ENCODE results near the gene GREB1. TPM values are rescaled to one million over a fixed set of nuclear protein-coding genes. Genes with fewer than 3 reads are reported as not detected.

Gene GREB1
- polyA plus RNA-seq, 1 donor from 2014 or later, result 17.2 TPM

- no peak for TF ChIP-seq RAD21 (conservative IDR thresholded peaks at IDR 0.05)
- no peak for TF ChIP-seq CTCF (IDR thresholded peaks at IDR 0.05; ENCODE audit: poor library complexity, severe bottlenecking)
- H3K36me3 ChIP-seq (ENCODE audit: insufficient read depth, low read length), result no peaks in the 10 kb centered on the region
- H3K9ac ChIP-seq (ENCODE audit: low read length), result no peak overlapping the region
- no peaks in the 10 kb centered on the region for H4K20me1 ChIP-seq (ENCODE audit: insufficient read depth)
- H2AFZ ChIP-seq (ENCODE audit: low read depth, low read length), result no peak overlapping the region
- no peaks in the 10 kb centered on the region for H3K27me3 ChIP-seq (ENCODE audit: insufficient read depth, low read depth, low read length)
- H3K27ac ChIP-seq (ENCODE audit: low read length), result no peak overlapping the region
- H3F3A ChIP-seq (ENCODE audit: insufficient read depth, low read length, poor library complexity, severe bottlenecking), result no peaks in the 10 kb centered on the region
- no peaks in the 10 kb centered on the region for H3K9me3 ChIP-seq (ENCODE audit: low read length)
- H3K4me2 ChIP-seq (ENCODE audit: low read length), result no peak overlapping the region
- H3K79me2 ChIP-seq (replicated peaks; ENCODE audit: insufficient read depth, low read length), result no peaks in the 10 kb centered on the region
- no peaks in the 10 kb centered on the region for H3K9me2 ChIP-seq (ENCODE audit: insufficient read depth, low read length)
- no peak overlapping the region for H3K4me3 ChIP-seq (ENCODE audit: low read length)
Observed at GRCh38 chr2:11582612-11582861, 48.7 kb downstream of the GREB1 start.

GRCh38 chr2:11582862-11583752 is 49.3 kb downstream of the GREB1 start:
- Histone ChIP-seq H3K27me3 (ENCODE audit: insufficient read depth, low read depth, low read length) (no peaks in the 10 kb centered on the region), H3K4me2 (ENCODE audit: low read length) (no peak overlapping the region), H3K9ac (ENCODE audit: low read length) (no peak overlapping the region), H4K20me1 (ENCODE audit: insufficient read depth) (no peaks in the 10 kb centered on the region), H3K9me2 (ENCODE audit: insufficient read depth, low read length) (no peaks in the 10 kb centered on the region), H3K79me2 (replicated peaks; ENCODE audit: insufficient read depth, low read length) (no peaks in the 10 kb centered on the region), H3K4me3 (ENCODE audit: low read length) (no peak overlapping the region), H2AFZ (ENCODE audit: low read depth, low read length) (no peak overlapping the region), H3K36me3 (ENCODE audit: insufficient read depth, low read length) (no peaks in the 10 kb centered on the region), H3F3A (ENCODE audit: insufficient read depth, low read length, poor library complexity, severe bottlenecking) (no peaks in the 10 kb centered on the region), H3K27ac (ENCODE audit: low read length) (no peak overlapping the region), H3K9me3 (ENCODE audit: low read length) (no peaks in the 10 kb centered on the region)
- TF ChIP-seq TAF1 (IDR thresholded peaks at IDR 0.05; ENCODE audit: low read depth) (no peak), EP300 (conservative IDR thresholded peaks at IDR 0.05; ENCODE audit: poor library complexity, severe bottlenecking) (no peak), MXI1 (conservative IDR thresholded peaks at IDR 0.05; ENCODE audit: poor library complexity, severe bottlenecking) (no peak), EZH2 (IDR thresholded peaks at IDR 0.05; ENCODE audit: borderline replicate concordance, insufficient read depth, low read length, poor library complexity, severe bottlenecking) (no peak), RAD21 (conservative IDR thresholded peaks at IDR 0.05) (peak; percentile 47), SMC3 (conservative IDR thresholded peaks at IDR 0.05; ENCODE audit: poor library complexity) (peak; percentile 58), POLR2AphosphoS5 (IDR thresholded peaks at IDR 0.05) (no peak), CTCF (IDR thresholded peaks at IDR 0.05; ENCODE audit: poor library complexity, severe bottlenecking) (peak; percentile 63), REST (IDR thresholded peaks at IDR 0.05; ENCODE audit: borderline replicate concordance) (no peak)

Data from neural cell (in vitro differentiated cells).